ES-I3 (cell line): ENCODE data around the gene THBS1.

Source experiments
- H3K36me3 ChIP-seq: 2 replicates; pipeline ENCODE4 v1.6.1; 2013; ENCODE audit warnings: mild to moderate bottlenecking, low read length, control low read depth, moderate library complexity; ENCODE audit not compliant: insufficient read depth
- H3K4me1 ChIP-seq: 2 replicates; pipeline ENCODE4 v1.6.1; 2013; ENCODE audit warnings: mild to moderate bottlenecking, control low read depth, low read length; ENCODE audit not compliant: insufficient read depth
- H3K9ac ChIP-seq: 2 replicates; pipeline ENCODE4 v1.6.1; 2013; ENCODE audit warnings: low read depth, mild to moderate bottlenecking, low read length, moderate library complexity
- H3K9me3 ChIP-seq: 2 replicates; pipeline ENCODE4 v1.6.1; 2013; ENCODE audit warnings: mild to moderate bottlenecking, low read length, moderate library complexity; ENCODE audit not compliant: control insufficient read depth, insufficient read depth

The THBS1 gene

DNA sequence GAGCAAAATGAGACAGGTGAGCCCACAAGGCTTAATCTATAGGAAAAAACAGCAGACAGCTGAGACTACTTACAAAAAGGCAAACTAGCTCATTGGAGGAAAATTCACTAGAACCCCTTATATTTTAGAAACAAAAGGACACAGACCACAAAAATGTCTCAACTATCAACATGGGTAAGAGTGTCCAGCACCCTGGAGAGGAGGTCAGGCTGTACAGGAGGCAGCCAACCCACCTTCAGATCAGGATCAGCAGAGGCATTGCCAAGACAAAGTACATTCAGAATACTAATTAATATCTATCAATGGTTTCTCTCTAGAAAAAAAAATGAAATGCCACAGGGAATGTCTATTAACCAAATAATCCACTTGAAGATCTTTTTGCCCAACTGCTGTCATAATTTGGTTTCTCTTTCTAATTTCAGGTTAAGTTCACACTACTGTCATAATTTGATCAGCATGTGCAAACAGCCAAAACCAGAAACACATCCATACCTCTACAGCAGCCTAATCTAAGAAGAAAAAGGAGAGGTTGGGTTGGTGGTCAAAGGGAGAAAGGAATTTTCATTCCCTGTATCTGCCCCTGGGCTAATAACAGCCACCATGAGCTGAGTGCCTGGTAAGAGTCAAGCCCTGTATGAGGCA lies 26.0 kb upstream of the THBS1 start:
- Histone ChIP-seq H3K4me1 (no peaks in the 10 kb centered on the region; the same call in 1 of the 2 replicates), H3K9me3 (0 out of 2 replicates have a peak, but pooled peaks cover 2% of the 10 kb centered on the region), H3K9ac (no peak overlapping the region), H3K36me3 (no peaks in the 10 kb centered on the region)

- no peaks in the 10 kb centered on the region for H3K9me3 ChIP-seq
- no peak overlapping the region for H3K9ac ChIP-seq
- H3K36me3 ChIP-seq = no peaks in the 10 kb centered on the region
- H3K4me1 ChIP-seq = no peaks in the 10 kb centered on the region; the same call in 1 of the 2 replicates
Measured at GRCh38 chr15:39555885-39556284, 25.0 kb upstream of the THBS1 start.

DNA sequence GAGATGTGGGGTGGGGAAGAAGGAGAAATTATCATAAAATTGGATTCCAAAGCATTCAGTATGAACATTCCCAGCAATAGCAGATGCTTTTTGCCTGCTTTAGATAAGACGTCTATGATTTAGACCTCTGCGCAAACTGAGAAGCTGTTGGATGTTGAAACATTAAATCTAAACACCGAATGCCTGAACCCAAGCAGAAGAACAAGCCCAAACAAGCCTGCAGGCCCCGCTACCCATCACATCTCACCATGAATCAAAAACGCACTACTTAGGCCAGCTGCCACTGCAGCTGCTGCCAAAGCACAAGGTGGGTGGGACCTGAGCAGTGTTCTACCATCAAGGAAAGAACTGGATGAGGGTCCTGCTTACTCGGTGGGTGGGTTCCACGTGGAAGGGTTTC lies 24.4 kb upstream of the THBS1 start:
- Histone ChIP-seq H3K4me1 (no peaks in the 10 kb centered on the region; the same call in 1 of the 2 replicates), H3K9me3 (no peaks in the 10 kb centered on the region), H3K36me3 (no peaks in the 10 kb centered on the region), H3K9ac (no peak overlapping the region)

- no peaks in the 10 kb centered on the region for H3K9me3 ChIP-seq
- H3K36me3 ChIP-seq = no peaks in the 10 kb centered on the region
- no peaks in the 10 kb centered on the region; the same call in 1 of the 2 replicates for H3K4me1 ChIP-seq
- H3K9ac ChIP-seq = no peak overlapping the region
Measured at GRCh38 chr15:39558421-39558820, 22.5 kb upstream of the THBS1 start.

DNA sequence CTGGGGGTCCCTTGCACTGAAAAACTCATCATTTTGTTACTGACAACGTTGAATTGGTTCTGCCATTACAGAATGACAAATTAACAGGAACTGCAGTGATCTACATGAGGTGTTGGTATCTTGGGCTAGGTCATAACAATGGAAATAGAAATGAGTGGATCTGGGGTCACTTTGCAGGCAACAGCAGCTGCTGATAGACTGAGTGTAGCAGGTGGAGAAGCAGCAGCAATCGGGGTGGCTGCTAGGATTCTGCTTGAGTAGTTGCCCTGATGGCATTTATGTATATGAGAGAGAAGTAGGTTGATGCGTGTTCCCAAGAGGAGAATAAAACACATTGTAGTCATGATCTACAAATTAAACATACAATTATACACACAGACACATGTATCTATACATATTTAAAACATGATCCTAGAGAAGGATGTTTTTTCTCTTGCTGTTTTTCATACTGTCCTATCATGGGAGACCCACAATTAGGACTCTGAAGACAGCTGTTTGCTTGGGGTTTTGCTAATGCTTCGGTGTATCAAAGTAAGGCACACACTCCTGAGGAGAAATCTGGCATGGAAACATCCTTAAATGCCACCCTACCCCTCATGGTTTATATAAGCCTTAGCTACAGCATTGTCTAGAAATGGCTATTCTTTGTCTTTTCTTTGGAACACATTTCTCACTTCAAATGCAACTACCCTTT lies 15.8 kb upstream of the THBS1 start:
- H3K9me3 ChIP-seq = no peaks in the 10 kb centered on the region
- no peak overlapping the region for H3K9ac ChIP-seq
- H3K36me3 ChIP-seq = no peaks in the 10 kb centered on the region
- H3K4me1 ChIP-seq = no peaks in the 10 kb centered on the region

GRCh38 chr15:39565851-39566250 lies 15.0 kb upstream of the THBS1 start:
- H3K4me1 ChIP-seq = no peaks in the 10 kb centered on the region
- H3K9ac ChIP-seq = no peak overlapping the region
- no peaks in the 10 kb centered on the region for H3K36me3 ChIP-seq
- H3K9me3 ChIP-seq = no peaks in the 10 kb centered on the region

DNA sequence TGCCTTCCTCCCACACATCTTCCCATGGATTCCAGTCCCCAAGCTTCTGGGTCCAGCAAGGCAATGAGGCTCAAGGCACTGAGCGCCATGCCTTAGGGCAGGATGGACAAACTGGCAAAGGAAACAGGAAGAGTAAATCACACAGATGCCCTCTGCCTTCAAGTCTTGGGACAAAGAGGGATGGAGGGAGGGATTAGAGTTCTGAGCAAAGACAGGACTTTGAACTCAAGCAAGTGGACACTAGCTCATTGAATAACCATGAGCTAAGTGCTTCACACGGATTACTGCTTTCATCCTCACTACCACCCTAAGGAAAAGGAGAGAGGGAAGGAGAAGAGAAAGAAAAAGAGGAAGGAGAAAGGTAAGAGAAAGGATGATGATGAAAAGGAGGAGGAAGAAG lies 7.6 kb upstream of the THBS1 start:
- H3K36me3 ChIP-seq = no peaks in the 10 kb centered on the region
- H3K4me1 ChIP-seq = no peaks in the 10 kb centered on the region
- H3K9me3 ChIP-seq = no peaks in the 10 kb centered on the region; the same call in 1 of the 2 replicates
- no peak overlapping the region for H3K9ac ChIP-seq

GRCh38 chr15:39573844-39574243 lies 7.0 kb upstream of the THBS1 start:
- Histone ChIP-seq H3K9me3 (no peaks in the 10 kb centered on the region; the same call in 1 of the 2 replicates), H3K9ac (no peak overlapping the region), H3K36me3 (no peaks in the 10 kb centered on the region)

GRCh38 chr15:39574427-39574826 lies 6.5 kb upstream of the THBS1 start:
- Histone ChIP-seq H3K36me3 (no peaks in the 10 kb centered on the region), H3K9me3 (no peaks in the 10 kb centered on the region; the same call in 1 of the 2 replicates), H3K4me1 (peaks cover 9% of the 10 kb centered on the region), H3K9ac (no peak overlapping the region)

More at GRCh38 chr15:39573844-39574243, 7.0 kb upstream of the THBS1 start:
- H3K4me1 ChIP-seq = peaks cover 4% of the 10 kb centered on the region

- H3K36me3 ChIP-seq = no peaks in the 10 kb centered on the region
- no peaks in the 10 kb centered on the region; the same call in 1 of the 2 replicates for H3K9me3 ChIP-seq
- peaks cover 9% of the 10 kb centered on the region for H3K4me1 ChIP-seq
- H3K9ac ChIP-seq = no peak overlapping the region
Measured at GRCh38 chr15:39575180-39575579, 5.7 kb upstream of the THBS1 start.

GRCh38 chr15:39578851-39579486 lies 1.9 kb upstream of the THBS1 start:
- H3K9me3 ChIP-seq = no peaks in the 10 kb centered on the region; the same call in 1 of the 2 replicates
- H3K9ac ChIP-seq = no peak overlapping the region; the same call in 1 of the 2 replicates
- H3K36me3 ChIP-seq = peaks cover 5% of the 10 kb centered on the region; the same call in 1 of the 2 replicates
- peaks cover 16% of the 10 kb centered on the region for H3K4me1 ChIP-seq

- Histone ChIP-seq H3K9me3 (no peaks in the 10 kb centered on the region), H3K36me3 (peaks cover 6% of the 10 kb centered on the region), H3K9ac (peak overlapping the region; percentile 63), H3K4me1 (peaks cover 16% of the 10 kb centered on the region)
Measured at GRCh38 chr15:39579487-39580116, 1.3 kb upstream of the THBS1 start.

DNA sequence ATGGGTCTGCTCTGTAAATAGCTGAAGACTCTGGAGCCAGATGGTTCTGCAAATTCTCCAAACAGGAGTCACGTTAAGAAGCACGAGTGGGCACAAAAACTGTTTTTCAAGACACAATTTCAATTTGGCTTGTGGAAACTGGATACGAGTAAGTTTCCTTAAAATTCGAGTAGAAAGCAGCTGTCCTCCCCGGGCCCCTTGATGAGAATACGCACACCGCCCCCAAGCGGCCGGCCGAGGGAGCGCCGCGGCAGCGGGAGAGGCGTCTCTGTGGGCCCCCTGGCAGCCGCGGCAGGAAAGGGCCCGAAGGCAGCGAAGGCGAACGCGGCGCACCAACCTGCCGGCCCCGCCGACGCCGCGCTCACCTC lies 778 bp upstream of the THBS1 start:
- Histone ChIP-seq H3K9me3 (no peaks in the 10 kb centered on the region), H3K9ac (peak overlapping the region; percentile 63), H3K36me3 (peaks cover 9% of the 10 kb centered on the region), H3K4me1 (peaks cover 16% of the 10 kb centered on the region)

GRCh38 chr15:39581242-39581792 lies 438 bp downstream of the THBS1 start:
- Histone ChIP-seq H3K9me3 (no peaks in the 10 kb centered on the region), H3K4me1 (peaks cover 16% of the 10 kb centered on the region), H3K36me3 (peaks cover 14% of the 10 kb centered on the region), H3K9ac (peak overlapping the region; percentile 63)
